Measurements from ENCODE around the gene PPP6R2. TPM values are rescaled to one million over a fixed set of nuclear protein-coding genes. Genes with fewer than 3 reads are reported as not detected.
A peak's percentile ranks its signal among the peaks of the same experiment; 100 is the strongest.

Gene PPP6R2
- total and polyA plus RNA-seq, 8 donors = 24.4 to 243 (median 62.3) TPM

GRCh38 chr22:50468626-50469025, 125.5 kb downstream of the PPP6R2 start:
- intact Hi-C loops (cut with DNase I; ENCODE audit: low total_unique reads) = no loop called here
- no peak for TF ChIP-seq EP300 (IDR thresholded peaks at IDR 0.05)
- TF ChIP-seq POLR2A (IDR thresholded peaks at IDR 0.05) = no peak
- TF ChIP-seq POLR2AphosphoS5 (IDR thresholded peaks at IDR 0.05) = no peak
- TF ChIP-seq, protein P1, sequence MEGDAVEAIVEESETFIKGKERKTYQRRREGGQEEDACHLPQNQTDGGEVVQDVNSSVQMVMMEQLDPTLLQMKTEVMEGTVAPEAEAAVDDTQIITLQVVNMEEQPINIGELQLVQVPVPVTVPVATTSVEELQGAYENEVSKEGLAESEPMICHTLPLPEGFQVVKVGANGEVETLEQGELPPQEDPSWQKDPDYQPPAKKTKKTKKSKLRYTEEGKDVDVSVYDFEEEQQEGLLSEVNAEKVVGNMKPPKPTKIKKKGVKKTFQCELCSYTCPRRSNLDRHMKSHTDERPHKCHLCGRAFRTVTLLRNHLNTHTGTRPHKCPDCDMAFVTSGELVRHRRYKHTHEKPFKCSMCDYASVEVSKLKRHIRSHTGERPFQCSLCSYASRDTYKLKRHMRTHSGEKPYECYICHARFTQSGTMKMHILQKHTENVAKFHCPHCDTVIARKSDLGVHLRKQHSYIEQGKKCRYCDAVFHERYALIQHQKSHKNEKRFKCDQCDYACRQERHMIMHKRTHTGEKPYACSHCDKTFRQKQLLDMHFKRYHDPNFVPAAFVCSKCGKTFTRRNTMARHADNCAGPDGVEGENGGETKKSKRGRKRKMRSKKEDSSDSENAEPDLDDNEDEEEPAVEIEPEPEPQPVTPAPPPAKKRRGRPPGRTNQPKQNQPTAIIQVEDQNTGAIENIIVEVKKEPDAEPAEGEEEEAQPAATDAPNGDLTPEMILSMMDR (IDR thresholded peaks at IDR 0.05) = no peak
- DNase-seq = no peak
- Histone ChIP-seq H3K27me3 (no peaks in the 10 kb centered on the region), H3K27ac (peak overlapping the region in 3 of 5 donors; percentile 66 to 81 (median 76)), H3K36me3 (peaks cover 44 to 48% (median 48%) of the 10 kb centered on the region in 4 donors), H3K4me3 (no peak overlapping the region), H3K9me3 (no peaks in the 10 kb centered on the region), H3K4me1 (peaks cover 48 to 58% (median 49%) of the 10 kb centered on the region in 4 donors)
- 79 to 96% (median 90%) methylated on average over 7 to 8 of the region's 8 CpGs for WGBS, 5 donors

- peaks cover 33 to 38% (median 37%) of the 10 kb centered on the region in 4 donors for H3K36me3 ChIP-seq
- peaks cover 52 to 65% (median 55%) of the 10 kb centered on the region in 4 donors for H3K4me1 ChIP-seq
- H3K4me3 ChIP-seq = peak overlapping the region in 2 of 4 donors; percentile 7 to 26
- H3K27ac ChIP-seq = peak overlapping the region; percentile 63 to 81 (median 68)
- DNase-seq = peak; percentile 83 to 94
- 7 to 38% (median 28%) methylated on average over 3 to 25 of the region's 25 CpGs for WGBS, 5 donors
- TF ChIP-seq POLR2A (IDR thresholded peaks at IDR 0.05) (no peak), POLR2AphosphoS5 (IDR thresholded peaks at IDR 0.05) (peak in 2 of 3 donors; percentile 24 to 40)
- intact Hi-C loops (cut with DNase I; ENCODE audit: low total_unique reads) = no loop called here
- no peaks in the 10 kb centered on the region for H3K9me3 ChIP-seq
- H3K27me3 ChIP-seq = no peaks in the 10 kb centered on the region
These were observed 126.5 kb downstream of the PPP6R2 start for GRCh38 chr22:50469377-50470305.

- DNase-seq = peak in 1 of 2 donors; percentile 80
- Histone ChIP-seq H3K9me3 (no peaks in the 10 kb centered on the region), H3K27me3 (no peaks in the 10 kb centered on the region), H3K4me3 (peak overlapping the region in 1 of 4 donors; percentile 26), H3K36me3 (peaks cover 25 to 30% (median 29%) of the 10 kb centered on the region in 4 donors), H3K27ac (peak overlapping the region; percentile 63 to 81 (median 68)), H3K4me1 (peaks cover 55 to 70% (median 60%) of the 10 kb centered on the region in 4 donors)
- TF ChIP-seq, protein P1 (IDR thresholded peaks at IDR 0.05) = no peak
- TF ChIP-seq POLR2A (IDR thresholded peaks at IDR 0.05) = no peak
- no peak for TF ChIP-seq EP300 (IDR thresholded peaks at IDR 0.05)
- no peak for TF ChIP-seq POLR2AphosphoS5 (IDR thresholded peaks at IDR 0.05)
- intact Hi-C loops (cut with DNase I; ENCODE audit: low total_unique reads) = no loop called here
- WGBS, 5 donors = 17 to 63% (median 27%) methylated on average over 1 to 6 of the region's 6 CpGs
These were observed 127.4 kb downstream of the PPP6R2 start for GRCh38 chr22:50470491-50470890.

GRCh38 chr22:50471197-50471847, 128.2 kb downstream of the PPP6R2 start:
- TF ChIP-seq POLR2AphosphoS5 (IDR thresholded peaks at IDR 0.05) = no peak
- no peak for TF ChIP-seq POLR2A (IDR thresholded peaks at IDR 0.05)
- no peak for TF ChIP-seq EP300 (IDR thresholded peaks at IDR 0.05)
- TF ChIP-seq, protein P1 (IDR thresholded peaks at IDR 0.05) = no peak
- intact Hi-C loops (cut with DNase I; ENCODE audit: low total_unique reads) = no loop called here
- Histone ChIP-seq H3K9me3 (no peaks in the 10 kb centered on the region), H3K27ac (peak overlapping the region; percentile 63 to 81 (median 68)), H3K4me1 (peaks cover 56 to 74% (median 62%) of the 10 kb centered on the region in 4 donors), H3K27me3 (no peaks in the 10 kb centered on the region), H3K36me3 (peaks cover 17 to 21% (median 21%) of the 10 kb centered on the region in 4 donors), H3K4me3 (peak overlapping the region in 1 of 4 donors; percentile 4)
- WGBS, 5 donors = 70 to 81% (median 73%) methylated on average over 18 to 21 of the region's 21 CpGs
- DNase-seq = no peak
